Measurements from ENCODE around the gene GCHFR. TPM values are rescaled to one million over a fixed set of nuclear protein-coding genes. Genes with fewer than 3 reads are reported as not detected.

Gene GCHFR
- polyA plus RNA-seq, 1 donor from 2014 or later, result 7.2 TPM

DNA sequence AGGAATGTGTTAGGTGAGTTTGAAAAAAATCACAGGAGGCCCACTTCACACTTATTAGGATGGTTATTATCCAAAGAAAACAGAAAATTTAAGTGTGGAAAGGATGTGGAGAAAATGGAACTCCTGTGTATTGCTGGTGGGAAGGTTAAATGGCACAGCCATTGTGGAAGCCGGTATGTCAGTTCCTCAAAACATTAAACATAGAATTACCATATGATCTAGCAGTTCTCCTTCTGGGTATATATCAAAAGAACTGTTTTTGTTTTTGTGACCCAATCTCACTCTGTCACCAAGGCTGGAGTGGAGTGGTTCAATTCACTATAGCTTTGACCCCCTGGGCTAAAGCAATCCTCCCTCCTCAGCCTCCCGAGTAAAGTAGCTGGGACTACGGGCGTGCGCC is 32.6 kb downstream of the GCHFR start:
- Histone ChIP-seq H2AFZ (ENCODE audit: low read depth, low read length) (no peak overlapping the region), H3K4me2 (ENCODE audit: low read length) (no peak overlapping the region), H3K9me3 (ENCODE audit: low read length) (no peaks in the 10 kb centered on the region)

DNA sequence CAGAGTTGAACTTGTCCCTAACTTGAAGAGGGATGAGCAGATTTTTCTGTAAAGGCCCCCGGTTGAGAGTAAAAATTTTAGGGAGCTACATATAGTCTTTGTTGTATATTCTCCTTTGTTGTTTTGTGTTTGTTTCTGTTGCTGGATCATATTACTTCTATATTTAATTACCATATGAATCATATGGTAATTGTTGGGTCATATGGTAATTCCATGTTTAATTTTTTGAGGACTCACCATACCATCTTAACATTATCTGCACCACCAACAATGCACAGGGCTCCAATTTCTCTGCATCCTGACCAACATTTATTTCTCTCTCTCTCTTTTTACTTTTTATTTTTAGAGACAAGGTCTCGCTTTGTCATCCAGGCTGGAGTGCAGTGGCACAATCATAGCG is 35.7 kb downstream of the GCHFR start:
- H3K79me2 ChIP-seq (replicated peaks; ENCODE audit: insufficient read depth, low read length), result no peaks in the 10 kb centered on the region
- no peaks in the 10 kb centered on the region for H3K9me3 ChIP-seq (ENCODE audit: low read length)
- no peak overlapping the region for H3K4me2 ChIP-seq (ENCODE audit: low read length)
- no peak overlapping the region for H3K9ac ChIP-seq (ENCODE audit: low read length)
- H3F3A ChIP-seq (ENCODE audit: insufficient read depth, low read length, poor library complexity, severe bottlenecking), result no peaks in the 10 kb centered on the region
- H3K9me2 ChIP-seq (ENCODE audit: insufficient read depth, low read length), result no peaks in the 10 kb centered on the region
- H3K27me3 ChIP-seq (ENCODE audit: insufficient read depth, low read depth, low read length), result no peaks in the 10 kb centered on the region
- peaks cover 3% of the 10 kb centered on the region for H3K36me3 ChIP-seq (ENCODE audit: insufficient read depth, low read length)
- no peak for TF ChIP-seq EZH2 (IDR thresholded peaks at IDR 0.05; ENCODE audit: borderline replicate concordance, insufficient read depth, low read length, poor library complexity, severe bottlenecking)
- no peak for TF ChIP-seq SMC3 (conservative IDR thresholded peaks at IDR 0.05; ENCODE audit: poor library complexity)
- no peak for TF ChIP-seq MXI1 (conservative IDR thresholded peaks at IDR 0.05; ENCODE audit: poor library complexity, severe bottlenecking)
- TF ChIP-seq RAD21 (conservative IDR thresholded peaks at IDR 0.05), result no peak
- no peak for TF ChIP-seq CTCF (IDR thresholded peaks at IDR 0.05; ENCODE audit: poor library complexity, severe bottlenecking)
- TF ChIP-seq, protein P1, sequence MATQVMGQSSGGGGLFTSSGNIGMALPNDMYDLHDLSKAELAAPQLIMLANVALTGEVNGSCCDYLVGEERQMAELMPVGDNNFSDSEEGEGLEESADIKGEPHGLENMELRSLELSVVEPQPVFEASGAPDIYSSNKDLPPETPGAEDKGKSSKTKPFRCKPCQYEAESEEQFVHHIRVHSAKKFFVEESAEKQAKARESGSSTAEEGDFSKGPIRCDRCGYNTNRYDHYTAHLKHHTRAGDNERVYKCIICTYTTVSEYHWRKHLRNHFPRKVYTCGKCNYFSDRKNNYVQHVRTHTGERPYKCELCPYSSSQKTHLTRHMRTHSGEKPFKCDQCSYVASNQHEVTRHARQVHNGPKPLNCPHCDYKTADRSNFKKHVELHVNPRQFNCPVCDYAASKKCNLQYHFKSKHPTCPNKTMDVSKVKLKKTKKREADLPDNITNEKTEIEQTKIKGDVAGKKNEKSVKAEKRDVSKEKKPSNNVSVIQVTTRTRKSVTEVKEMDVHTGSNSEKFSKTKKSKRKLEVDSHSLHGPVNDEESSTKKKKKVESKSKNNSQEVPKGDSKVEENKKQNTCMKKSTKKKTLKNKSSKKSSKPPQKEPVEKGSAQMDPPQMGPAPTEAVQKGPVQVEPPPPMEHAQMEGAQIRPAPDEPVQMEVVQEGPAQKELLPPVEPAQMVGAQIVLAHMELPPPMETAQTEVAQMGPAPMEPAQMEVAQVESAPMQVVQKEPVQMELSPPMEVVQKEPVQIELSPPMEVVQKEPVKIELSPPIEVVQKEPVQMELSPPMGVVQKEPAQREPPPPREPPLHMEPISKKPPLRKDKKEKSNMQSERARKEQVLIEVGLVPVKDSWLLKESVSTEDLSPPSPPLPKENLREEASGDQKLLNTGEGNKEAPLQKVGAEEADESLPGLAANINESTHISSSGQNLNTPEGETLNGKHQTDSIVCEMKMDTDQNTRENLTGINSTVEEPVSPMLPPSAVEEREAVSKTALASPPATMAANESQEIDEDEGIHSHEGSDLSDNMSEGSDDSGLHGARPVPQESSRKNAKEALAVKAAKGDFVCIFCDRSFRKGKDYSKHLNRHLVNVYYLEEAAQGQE (IDR thresholded peaks at IDR 0.05; ENCODE audit: borderline replicate concordance), result no peak
- no peak for TF ChIP-seq EP300 (conservative IDR thresholded peaks at IDR 0.05; ENCODE audit: poor library complexity, severe bottlenecking)
- no peak for TF ChIP-seq TAF1 (IDR thresholded peaks at IDR 0.05; ENCODE audit: low read depth)
- no peak for TF ChIP-seq POLR2AphosphoS5 (IDR thresholded peaks at IDR 0.05)
- no peak overlapping the region for H3K27ac ChIP-seq (ENCODE audit: low read length)
- H3K4me3 ChIP-seq (ENCODE audit: low read length), result no peak overlapping the region
- H4K20me1 ChIP-seq (ENCODE audit: insufficient read depth), result no peaks in the 10 kb centered on the region
- H2AFZ ChIP-seq (ENCODE audit: low read depth, low read length), result no peak overlapping the region

More for the DNA sequence above, 32.6 kb downstream of the GCHFR start:
- no peaks in the 10 kb centered on the region for H3K27me3 ChIP-seq (ENCODE audit: insufficient read depth, low read depth, low read length)
- TF ChIP-seq EP300 (conservative IDR thresholded peaks at IDR 0.05; ENCODE audit: poor library complexity, severe bottlenecking) (no peak), TAF1 (IDR thresholded peaks at IDR 0.05; ENCODE audit: low read depth) (no peak), CTCF (IDR thresholded peaks at IDR 0.05; ENCODE audit: poor library complexity, severe bottlenecking) (no peak), EZH2 (IDR thresholded peaks at IDR 0.05; ENCODE audit: borderline replicate concordance, insufficient read depth, low read length, poor library complexity, severe bottlenecking) (no peak), RAD21 (conservative IDR thresholded peaks at IDR 0.05) (no peak), POLR2AphosphoS5 (IDR thresholded peaks at IDR 0.05) (no peak), MXI1 (conservative IDR thresholded peaks at IDR 0.05; ENCODE audit: poor library complexity, severe bottlenecking) (no peak), SMC3 (conservative IDR thresholded peaks at IDR 0.05; ENCODE audit: poor library complexity) (no peak)
- TF ChIP-seq, protein P1 (IDR thresholded peaks at IDR 0.05; ENCODE audit: borderline replicate concordance), result no peak
- peaks cover 3% of the 10 kb centered on the region for H3K36me3 ChIP-seq (ENCODE audit: insufficient read depth, low read length)
- no peaks in the 10 kb centered on the region for H3F3A ChIP-seq (ENCODE audit: insufficient read depth, low read length, poor library complexity, severe bottlenecking)
- H4K20me1 ChIP-seq (ENCODE audit: insufficient read depth), result no peaks in the 10 kb centered on the region
- no peak overlapping the region for H3K9ac ChIP-seq (ENCODE audit: low read length)
- H3K4me3 ChIP-seq (ENCODE audit: low read length), result no peak overlapping the region
- H3K9me2 ChIP-seq (ENCODE audit: insufficient read depth, low read length), result no peaks in the 10 kb centered on the region
- H3K79me2 ChIP-seq (replicated peaks; ENCODE audit: insufficient read depth, low read length), result no peaks in the 10 kb centered on the region
- H3K27ac ChIP-seq (ENCODE audit: low read length), result no peak overlapping the region

Data from neural cell (in vitro differentiated cells).